ENCODE measurements around the gene HDAC8. TPM values are rescaled to one million over a fixed set of nuclear protein-coding genes. Genes with fewer than 3 reads are reported as not detected.

HDAC8 gene
- total RNA-seq, 2 donors from 2014 or later: 33.3 to 33.9 TPM

- Mint-ChIP-seq H3K27ac (no peak overlapping the region), H3K27me3 (ENCODE audit: insufficient read depth) (no peaks in the 10 kb centered on the region), H3K9me3 (peaks cover 50% of the 10 kb centered on the region), H3K4me3 (no peak overlapping the region), H3K4me1 (no peaks in the 10 kb centered on the region), H3K36me3 (ENCODE audit: low read depth) (peaks cover 6% of the 10 kb centered on the region)
- H3K9ac ChIP-seq (ENCODE audit: extremely low read depth, low read length, poor library complexity, severe bottlenecking): no peak overlapping the region
- H3K27me3 ChIP-seq (ENCODE audit: control insufficient read depth, insufficient read depth, low read length, poor library complexity, severe bottlenecking): no peaks in the 10 kb centered on the region
- H3K4me1 ChIP-seq (ENCODE audit: control insufficient read depth, insufficient read depth, low read length): no peaks in the 10 kb centered on the region
- WGBS, 2 experiments (ENCODE audit: insufficient coverage in 1 of 2, insufficient read length in 1 of 2): 95 to 100% methylated on average over 3 to 5 of the region's 6 CpGs
- H3K27ac ChIP-seq (ENCODE audit: low read depth, low read length): no peak overlapping the region
- DNase-seq: no peak
- H3K36me3 ChIP-seq (ENCODE audit: control insufficient read depth, insufficient read depth, low read length): no peaks in the 10 kb centered on the region
- no peak for TF ChIP-seq CTCF (conservative IDR thresholded peaks at IDR 0.05)
- no peaks in the 10 kb centered on the region for H3K9me3 ChIP-seq (ENCODE audit: control insufficient read depth, low read length)
- H3K4me3 ChIP-seq (ENCODE audit: low read length): no peak overlapping the region
Observed at GRCh38 chrX:72526534-72527508, 45.8 kb downstream of the HDAC8 start.

- Histone ChIP-seq H3K27ac (ENCODE audit: low read depth, low read length) (no peak overlapping the region), H3K9me3 (ENCODE audit: control insufficient read depth, low read length) (no peaks in the 10 kb centered on the region), H3K4me3 (ENCODE audit: low read length) (no peak overlapping the region), H3K4me1 (ENCODE audit: control insufficient read depth, insufficient read depth, low read length) (no peaks in the 10 kb centered on the region), H3K36me3 (ENCODE audit: control insufficient read depth, insufficient read depth, low read length) (no peaks in the 10 kb centered on the region), H3K9ac (ENCODE audit: extremely low read depth, low read length, poor library complexity, severe bottlenecking) (no peak overlapping the region), H3K27me3 (ENCODE audit: control insufficient read depth, insufficient read depth, low read length, poor library complexity, severe bottlenecking) (no peaks in the 10 kb centered on the region)
- Mint-ChIP-seq H3K36me3 (ENCODE audit: low read depth) (no peaks in the 10 kb centered on the region), H3K27ac (no peak overlapping the region), H3K4me1 (no peaks in the 10 kb centered on the region), H3K4me3 (no peak overlapping the region), H3K9me3 (peaks cover 55% of the 10 kb centered on the region), H3K27me3 (ENCODE audit: insufficient read depth) (no peaks in the 10 kb centered on the region)
- peak; percentile 42 for DNase-seq
- no peak for TF ChIP-seq CTCF (conservative IDR thresholded peaks at IDR 0.05)
Observed at GRCh38 chrX:72498782-72499181, 73.9 kb downstream of the HDAC8 start.

- Mint-ChIP-seq H3K9me3 (peaks cover 44% of the 10 kb centered on the region), H3K27me3 (ENCODE audit: insufficient read depth) (no peaks in the 10 kb centered on the region), H3K36me3 (ENCODE audit: low read depth) (peaks cover 5% of the 10 kb centered on the region), H3K27ac (no peak overlapping the region), H3K4me3 (no peak overlapping the region), H3K4me1 (no peaks in the 10 kb centered on the region)
- Histone ChIP-seq H3K27me3 (ENCODE audit: control insufficient read depth, insufficient read depth, low read length, poor library complexity, severe bottlenecking) (no peaks in the 10 kb centered on the region), H3K9ac (ENCODE audit: extremely low read depth, low read length, poor library complexity, severe bottlenecking) (no peak overlapping the region), H3K4me1 (ENCODE audit: control insufficient read depth, insufficient read depth, low read length) (no peaks in the 10 kb centered on the region), H3K4me3 (ENCODE audit: low read length) (no peak overlapping the region), H3K27ac (ENCODE audit: low read depth, low read length) (no peak overlapping the region), H3K9me3 (ENCODE audit: control insufficient read depth, low read length) (no peaks in the 10 kb centered on the region), H3K36me3 (ENCODE audit: control insufficient read depth, insufficient read depth, low read length) (no peaks in the 10 kb centered on the region)
- 95 to 100% methylated on average over 6 of the region's 6 CpGs for WGBS, 2 experiments (ENCODE audit: insufficient coverage in 1 of 2, insufficient read length in 1 of 2)
- DNase-seq: no peak
- TF ChIP-seq CTCF (conservative IDR thresholded peaks at IDR 0.05): no peak
Observed at GRCh38 chrX:72495046-72495445, 77.6 kb downstream of the HDAC8 start.
